CD14-positive monocyte (primary cell): ENCODE measurements around the gene C3orf20. TPM values are rescaled to one million over a fixed set of nuclear protein-coding genes. Genes with fewer than 3 reads are reported as not detected.

Experiments used
- DNase-seq, 3 donors: peaks; one replicate each; pipeline ENCODE4 v3.0.0-alpha.2; 2011 to 2022
- H2AFZ ChIP-seq: 2 replicates; pipeline ENCODE4 v1.6.0; 2012; ENCODE audit warnings: mild to moderate bottlenecking, low read depth, low read length, inconsistent platforms; ENCODE audit not compliant: insufficient read depth, poor library complexity, severe bottlenecking
- H3K27ac ChIP-seq, 2 donors: 1 replicate in 1 of 2; 2 replicates in 1 of 2; pipeline ENCODE4 v1.5.1; 2012 to 2013; ENCODE audit warnings: low read length in 2 of 2, control low read depth in 1 of 2, inconsistent platforms in 1 of 2, low read depth in 1 of 2, mild to moderate bottlenecking in 1 of 2
- H3K27me3 ChIP-seq, 2 donors: one replicate each; pipeline versions ENCODE4 v1.6.0 to v1.6.1; 2011 to 2013; ENCODE audit warnings: low read length in 2 of 2; ENCODE audit not compliant: control insufficient read depth in 2 of 2, insufficient read depth in 2 of 2
- H3K36me3 ChIP-seq, 2 donors: replicated peaks in 1 of 2; 1 replicate in 1 of 2; 2 replicates in 1 of 2; pipeline versions ENCODE4 v1.5.1 to v1.6.1; 2012 to 2013; ENCODE audit warnings: low read length in 2 of 2, control low read depth in 1 of 2, inconsistent platforms in 1 of 2, mild to moderate bottlenecking in 1 of 2; ENCODE audit not compliant: insufficient read depth in 2 of 2, control insufficient read depth in 1 of 2
- H3K4me1 ChIP-seq, 2 donors: 1 replicate in 1 of 2; 2 replicates in 1 of 2; pipeline versions ENCODE4 v1.5.1 to v1.6.1; 2012 to 2013; ENCODE audit warnings: low read length in 2 of 2, control low read depth in 1 of 2, inconsistent platforms in 1 of 2, mild to moderate bottlenecking in 1 of 2, moderate library complexity in 1 of 2; ENCODE audit not compliant: insufficient read depth in 2 of 2, control insufficient read depth in 1 of 2
- H3K4me2 ChIP-seq: replicated peaks from 2 replicates; pipeline ENCODE3; 2012; ENCODE audit warnings: low read length, moderate library complexity, mild to moderate bottlenecking; ENCODE audit not compliant: poor library complexity, severe bottlenecking; ENCODE audit errors: extremely low read depth
- H3K4me3 ChIP-seq, 3 experiments: fragments of 200-600 bp in 1 of 3; sonication (generic) in 1 of 3; replicated peaks in 1 of 3; 1 replicate in 2 of 3; 2 replicates in 1 of 3; pipeline ENCODE4 v1.5.1; 2011 to 2013; ENCODE audit warnings: low read length in 3 of 3, mild to moderate bottlenecking in 3 of 3, control low read depth in 2 of 3, low read depth in 2 of 3, inconsistent platforms in 1 of 3, moderate library complexity in 1 of 3
- H3K79me2 ChIP-seq: 2 replicates; pipeline ENCODE4 v1.6.0; 2012; ENCODE audit warnings: mild to moderate bottlenecking, control low read depth, inconsistent platforms, low read length, moderate library complexity; ENCODE audit not compliant: insufficient read depth
- H3K9ac ChIP-seq: 2 replicates; pipeline ENCODE4 v1.6.0; 2017; ENCODE audit warnings: low read length, mild to moderate bottlenecking; ENCODE audit not compliant: insufficient read depth, poor library complexity, severe bottlenecking
- H3K9me3 ChIP-seq, 2 donors: replicated peaks in 1 of 2; 1 replicate in 1 of 2; 2 replicates in 1 of 2; pipeline versions ENCODE4 v1.5.1 to v1.6.1; 2012 to 2013; ENCODE audit warnings: low read length in 2 of 2, control low read depth in 1 of 2; ENCODE audit not compliant: control insufficient read depth in 1 of 2, insufficient read depth in 1 of 2
- H4K20me1 ChIP-seq: 2 replicates; pipeline ENCODE4 v1.6.0; 2012; ENCODE audit warnings: mild to moderate bottlenecking, low read length, control low read depth, moderate library complexity; ENCODE audit not compliant: insufficient read depth
- H3K27ac Mint-ChIP-seq, 7 donors: one replicate each; pipeline ENCODE4 v1.8.0; 2020; ENCODE audit warnings: mild to moderate bottlenecking in 7 of 7, mixed read lengths in 7 of 7, moderate library complexity in 6 of 7, inconsistent platforms in 2 of 7
- H3K27me3 Mint-ChIP-seq, 3 donors: one replicate each; pipeline ENCODE4 v1.8.0; 2021 to 2022; ENCODE audit warnings: low read depth in 3 of 3, mild to moderate bottlenecking in 3 of 3, mixed read lengths in 3 of 3, moderate library complexity in 3 of 3, inconsistent platforms in 1 of 3
- H3K36me3 Mint-ChIP-seq, 2 donors: one replicate each; pipeline ENCODE4 v1.8.0; 2020; ENCODE audit warnings: mixed read lengths in 2 of 2, inconsistent platforms in 1 of 2, mild to moderate bottlenecking in 1 of 2
- H3K4me1 Mint-ChIP-seq: one replicate; pipeline ENCODE4 v1.8.0; 2020; ENCODE audit warnings: mild to moderate bottlenecking, mixed read lengths
- H3K4me3 Mint-ChIP-seq, 2 donors: one replicate each; pipeline ENCODE4 v1.8.0; 2020; ENCODE audit warnings: mild to moderate bottlenecking in 2 of 2, mixed read lengths in 2 of 2, moderate library complexity in 1 of 2
- H3K9me3 Mint-ChIP-seq, 7 donors: one replicate each; pipeline ENCODE4 v1.8.0; 2020 to 2022; ENCODE audit warnings: mixed read lengths in 7 of 7, mild to moderate bottlenecking in 6 of 7, moderate library complexity in 6 of 7, inconsistent platforms in 2 of 7
- WGBS: methylation state at CpG from one replicate; pipeline ENCODE4 v1.1.5; 2013; ENCODE audit warnings: missing lambda C conversion rate; ENCODE audit not compliant: insufficient coverage; 5-methylcytosine and 5-hydroxymethylcytosine counted together
- intact Hi-C, 2 donors: fragments of 100-400 bp; cut with micrococcal nuclease; formaldehyde crosslinking; loops; one replicate each; pipeline versions ENCODE4 v1.15.0 to v1.15.1; 2023
- polyA plus RNA-seq, 3 donors: library from polyadenylated mRNA; depleted of rRNA in 1 of 3; unstranded in 2 of 3; stranded (reverse) in 1 of 3; fragments of 300-500 nt in 2 of 3; fragments of >200 nt in 1 of 3; fragmentation: Illumina TruSeq in 2 of 3; gene quantifications; 1 replicate in 2 of 3; 2 replicates in 1 of 3; pipeline ENCODE4 v1.2.3, GENCODE V29; 2012 to 2021
- TF ChIP-seq, protein P1 (sequence below): fragments of 200-600 bp; IDR thresholded peaks from one replicate; pipeline ENCODE4 v1.8.0; 2022; ENCODE audit warnings: antibody characterized with exemption, mild to moderate bottlenecking

The C3orf20 gene
- polyA plus RNA-seq, 3 donors, result 0.11 TPM; not detected in 2

GRCh38 chr3:14814411-14814871 lies 139.5 kb downstream of the C3orf20 start:
- Mint-ChIP-seq H3K27ac (no peak overlapping the region), H3K27me3 (peaks cover 42 to 61% (median 46%) of the 10 kb centered on the region in 3 donors), H3K4me3 (no peak overlapping the region), H3K9me3 (peaks cover 0 to 8% (median 4%) of the 10 kb centered on the region in 7 donors), H3K36me3 (no peaks in the 10 kb centered on the region), H3K4me1 (peaks cover 7% of the 10 kb centered on the region)
- no peaks in the 10 kb centered on the region for H4K20me1 ChIP-seq
- WGBS, result 89% methylated on average over 1 of the region's 4 CpGs
- no peak overlapping the region for H2AFZ ChIP-seq
- H3K9ac ChIP-seq, result no peak overlapping the region
- DNase-seq, result no peak
- no peak overlapping the region for H3K27ac ChIP-seq
- no peak overlapping the region for H3K4me2 ChIP-seq
- no peaks in the 10 kb centered on the region for H3K36me3 ChIP-seq
- H3K4me1 ChIP-seq, result peaks cover 0 to 4% of the 10 kb centered on the region in 2 donors
- intact Hi-C loops, result no loop called here
- H3K27me3 ChIP-seq, result peaks cover 38 to 45% of the 10 kb centered on the region in 2 donors
- TF ChIP-seq, protein P1, sequence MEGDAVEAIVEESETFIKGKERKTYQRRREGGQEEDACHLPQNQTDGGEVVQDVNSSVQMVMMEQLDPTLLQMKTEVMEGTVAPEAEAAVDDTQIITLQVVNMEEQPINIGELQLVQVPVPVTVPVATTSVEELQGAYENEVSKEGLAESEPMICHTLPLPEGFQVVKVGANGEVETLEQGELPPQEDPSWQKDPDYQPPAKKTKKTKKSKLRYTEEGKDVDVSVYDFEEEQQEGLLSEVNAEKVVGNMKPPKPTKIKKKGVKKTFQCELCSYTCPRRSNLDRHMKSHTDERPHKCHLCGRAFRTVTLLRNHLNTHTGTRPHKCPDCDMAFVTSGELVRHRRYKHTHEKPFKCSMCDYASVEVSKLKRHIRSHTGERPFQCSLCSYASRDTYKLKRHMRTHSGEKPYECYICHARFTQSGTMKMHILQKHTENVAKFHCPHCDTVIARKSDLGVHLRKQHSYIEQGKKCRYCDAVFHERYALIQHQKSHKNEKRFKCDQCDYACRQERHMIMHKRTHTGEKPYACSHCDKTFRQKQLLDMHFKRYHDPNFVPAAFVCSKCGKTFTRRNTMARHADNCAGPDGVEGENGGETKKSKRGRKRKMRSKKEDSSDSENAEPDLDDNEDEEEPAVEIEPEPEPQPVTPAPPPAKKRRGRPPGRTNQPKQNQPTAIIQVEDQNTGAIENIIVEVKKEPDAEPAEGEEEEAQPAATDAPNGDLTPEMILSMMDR, result no peak
- no peak overlapping the region for H3K4me3 ChIP-seq
- H3K79me2 ChIP-seq, result no peaks in the 10 kb centered on the region
- peaks cover 0 to 6% of the 10 kb centered on the region in 2 donors for H3K9me3 ChIP-seq

GRCh38 chr3:14816359-14816758 lies 141.4 kb downstream of the C3orf20 start:
- Histone ChIP-seq H3K27ac (no peak overlapping the region), H3K4me2 (no peak overlapping the region), H3K4me3 (no peak overlapping the region), H3K36me3 (no peaks in the 10 kb centered on the region), H3K9ac (no peak overlapping the region), H3K9me3 (peaks cover 0 to 3% of the 10 kb centered on the region in 2 donors), H3K4me1 (no peaks in the 10 kb centered on the region), H3K27me3 (peaks cover 27 to 30% of the 10 kb centered on the region in 2 donors), H3K79me2 (no peaks in the 10 kb centered on the region), H4K20me1 (no peaks in the 10 kb centered on the region), H2AFZ (no peak overlapping the region)
- H3K27me3 Mint-ChIP-seq, result peaks cover 27 to 45% (median 35%) of the 10 kb centered on the region in 3 donors
- no peak overlapping the region for H3K4me3 Mint-ChIP-seq
- 100% methylated on average over 2 of the region's 3 CpGs for WGBS
- peaks cover 0 to 2% (median under 1%) of the 10 kb centered on the region in 7 donors for H3K9me3 Mint-ChIP-seq
- H3K36me3 Mint-ChIP-seq, result no peaks in the 10 kb centered on the region
- TF ChIP-seq, protein P1, result no peak
- no peak for DNase-seq
- no peak overlapping the region for H3K27ac Mint-ChIP-seq
- intact Hi-C loops, result no loop called here
- peaks cover 2% of the 10 kb centered on the region for H3K4me1 Mint-ChIP-seq
